Spleen (tissue), 11 donors: Measurements from ENCODE around the gene ABHD6. TPM values are rescaled to one million over a fixed set of nuclear protein-coding genes. Genes with fewer than 3 reads are reported as not detected.
"Not testable (repeated sequence)": the region's sequence is repeated elsewhere in the genome, so short reads cannot be mapped to it uniquely, and the experiment has no call there.

Source experiments
- DNase-seq: peaks from one replicate; pipeline ENCODE4 v3.0.0-alpha.2; 2020
- H3K27ac ChIP-seq, 8 donors: fragments of 200-600 bp; sonication (generic) in 7 of 8; 1 replicate in 4 of 8; 2 replicates in 4 of 8; pipeline versions ENCODE4 v1.5.0 to v1.8.0; 2016 to 2021; ENCODE audit warnings: inconsistent platforms in 4 of 8, mild to moderate bottlenecking in 4 of 8, moderate library complexity in 1 of 8
- H3K27me3 ChIP-seq, 7 donors: fragments of 200-600 bp; sonication (generic) in 6 of 7; replicated peaks in 1 of 7; 1 replicate in 4 of 7; 2 replicates in 3 of 7; pipeline versions ENCODE4 v1.5.0 to v1.8.0; 2016 to 2021; ENCODE audit warnings: inconsistent platforms in 3 of 7, mild to moderate bottlenecking in 1 of 7
- H3K36me3 ChIP-seq, 6 donors: fragments of 200-600 bp; sonication (generic) in 5 of 6; 1 replicate in 4 of 6; 2 replicates in 2 of 6; pipeline versions ENCODE4 v1.5.0 to v1.8.0; 2016 to 2021; ENCODE audit warnings: inconsistent platforms in 2 of 6
- H3K4me1 ChIP-seq, 6 donors: fragments of 200-600 bp; sonication (generic) in 5 of 6; 1 replicate in 3 of 6; 2 replicates in 3 of 6; pipeline versions ENCODE4 v1.5.0 to v1.8.0; 2016 to 2021; ENCODE audit warnings: inconsistent platforms in 3 of 6
- H3K4me3 ChIP-seq, 8 donors: fragments of 200-600 bp; sonication (generic) in 7 of 8; 1 replicate in 4 of 8; 2 replicates in 4 of 8; pipeline versions ENCODE4 v1.5.0 to v1.8.0; 2016 to 2021; ENCODE audit warnings: inconsistent platforms in 4 of 8, mild to moderate bottlenecking in 4 of 8, moderate library complexity in 2 of 8
- H3K9me3 ChIP-seq, 8 donors: fragments of 200-600 bp; sonication (generic) in 7 of 8; 1 replicate in 4 of 8; 2 replicates in 4 of 8; pipeline versions ENCODE4 v1.5.0 to v1.8.0; 2016 to 2021; ENCODE audit warnings: inconsistent platforms in 4 of 8
- CTCF ChIP-seq, 11 experiments: fragments of 200-600 bp in 7 of 11; fragments of 450-650 bp in 4 of 11; sonication (generic) in 4 of 11; IDR thresholded peaks in 8 of 11; conservative IDR thresholded peaks in 3 of 11; 1 replicate in 7 of 11; 2 replicates in 4 of 11; pipeline versions ENCODE4 v1.4.0 to v1.8.0; 2016 to 2021; ENCODE audit warnings: antibody characterized with exemption in 11 of 11, inconsistent platforms in 4 of 11, mild to moderate bottlenecking in 1 of 11
- POLR2A ChIP-seq, 3 donors: fragments of 450-650 bp; IDR thresholded peaks; one replicate each; pipeline ENCODE4 v1.5.1; 2017; ENCODE audit warnings: antibody characterized with exemption in 3 of 3, mild to moderate bottlenecking in 1 of 3
- POLR2AphosphoS5 ChIP-seq, 3 donors: sonication (generic); formaldehyde crosslinking; IDR thresholded peaks; one replicate each; pipeline ENCODE4 v1.5.1; 2017; ENCODE audit warnings: antibody characterized with exemption in 3 of 3
- WGBS, 5 donors: extraction: QIAGEN DNeasy Blood & Tissue Kit in 3 of 5; methylation state at CpG; one replicate each; pipeline versions ENCODE4 v1.1.5 to v1.1.7; 2013 to 2018; 5-methylcytosine and 5-hydroxymethylcytosine counted together
- intact Hi-C: fragments of 100-400 bp; cut with DNase I; formaldehyde crosslinking; loops from one replicate; pipeline ENCODE4 v1.15.0; 2023; ENCODE audit warnings: low total_unique reads
- polyA plus RNA-seq, 3 donors: library from polyadenylated mRNA; stranded (reverse); fragments of 200-250 nt; gene quantifications; one replicate each; pipeline ENCODE4 v1.2.1, GENCODE V29; 2013
- total RNA-seq, 7 donors: library from RNA; depleted of rRNA in 3 of 7; stranded (reverse); fragments of >200 nt in 3 of 7; fragmentation: NEBNext Ultra II Directional in 4 of 7; extraction: Animal tissue kit (Norgen Biotek cat#: 25700) in 4 of 7; gene quantifications; one replicate each; pipeline versions ENCODE4 v1.1.0 to v1.2.1, GENCODE V29; 2016 to 2021
- donor health status: healthy with polysubstance abuse.
- donor health status: DM: no; HTN: no; CAD: no; lungs with moderate emphysema.
- donor health status: DM: no; HTN: no; CAD: no.
- donor health status: Bipolar disorder and iron deficiency.
- donor health status: healthy.
- donor health status: DM: no; HTN: no; CAD: no.
- donor health status: DM: yes; HTN: yes; CAD: no.

The ABHD6 gene
- total and polyA plus RNA-seq, 10 donors = 17.2 to 79.9 (median 48.4) TPM

- H3K4me1 ChIP-seq = no peaks in the 10 kb centered on the region
- TF ChIP-seq POLR2A (IDR thresholded peaks at IDR 0.05) = no peak
- no peak for TF ChIP-seq POLR2AphosphoS5 (IDR thresholded peaks at IDR 0.05)
- TF ChIP-seq CTCF (IDR thresholded peaks at IDR 0.05 in 8 of 11, conservative IDR thresholded peaks at IDR 0.05 in 3 of 11) = no peak
- H3K4me3 ChIP-seq = no peak overlapping the region
- no peak for DNase-seq
- H3K27ac ChIP-seq = no peak overlapping the region
- no peaks in the 10 kb centered on the region for H3K9me3 ChIP-seq
- intact Hi-C loops = no loop called here
- H3K36me3 ChIP-seq = peaks cover 0 to 87% (median 39%) of the 10 kb centered on the region in 6 donors
- H3K27me3 ChIP-seq = no peaks in the 10 kb centered on the region
- WGBS, 5 donors = 75 to 91% (median 90%) methylated on average over 3 of the region's 3 CpGs
Observed at GRCh38 chr3:58261954-58262666, 24.5 kb downstream of the ABHD6 start.

- peaks cover 0 to 86% (median 34%) of the 10 kb centered on the region in 6 donors for H3K36me3 ChIP-seq
- intact Hi-C loops = no loop called here
- no peaks in the 10 kb centered on the region for H3K9me3 ChIP-seq
- peaks cover 0 to 1% (median 0%) of the 10 kb centered on the region in 6 donors for H3K4me1 ChIP-seq
- TF ChIP-seq POLR2A (IDR thresholded peaks at IDR 0.05) = no peak
- no peak for TF ChIP-seq POLR2AphosphoS5 (IDR thresholded peaks at IDR 0.05)
- TF ChIP-seq CTCF (IDR thresholded peaks at IDR 0.05 in 8 of 11, conservative IDR thresholded peaks at IDR 0.05 in 3 of 11) = no peak
- 77 to 93% (median 83%) methylated on average over 1 of the region's 1 CpG for WGBS, 5 donors
- no peaks in the 10 kb centered on the region for H3K27me3 ChIP-seq
- no peak overlapping the region for H3K27ac ChIP-seq
- no peak overlapping the region for H3K4me3 ChIP-seq
- DNase-seq = no peak
Observed at GRCh38 chr3:58266577-58266976, 29.0 kb downstream of the ABHD6 start.

- intact Hi-C loops, H3K27ac ChIP-seq, H3K4me3 ChIP-seq, H3K9me3 ChIP-seq, DNase-seq, H3K27me3 ChIP-seq: not testable (repeated sequence)
- H3K36me3 ChIP-seq = peaks cover 0 to 87% (median 33%) of the 10 kb centered on the region in 6 donors
- peaks cover 0 to 11% (median 7%) of the 10 kb centered on the region in 6 donors for H3K4me1 ChIP-seq
- 88 to 100% (median 93%) methylated on average over 1 of the region's 1 CpG for WGBS, 5 donors
Observed at GRCh38 chr3:58267543-58267942, 30.0 kb downstream of the ABHD6 start.

- Histone ChIP-seq H3K36me3 (peaks cover 0 to 91% (median 41%) of the 10 kb centered on the region in 6 donors), H3K4me3 (no peak overlapping the region), H3K4me1 (peaks cover 0 to 28% (median 16%) of the 10 kb centered on the region in 6 donors), H3K27me3 (no peaks in the 10 kb centered on the region), H3K27ac (no peak overlapping the region), H3K9me3 (no peaks in the 10 kb centered on the region)
- DNase-seq = no peak
- WGBS, 5 donors = 79 to 100% (median 95%) methylated on average over 2 of the region's 2 CpGs
- no peak for TF ChIP-seq POLR2AphosphoS5 (IDR thresholded peaks at IDR 0.05)
- TF ChIP-seq CTCF (IDR thresholded peaks at IDR 0.05 in 8 of 11, conservative IDR thresholded peaks at IDR 0.05 in 3 of 11) = no peak
- no peak for TF ChIP-seq POLR2A (IDR thresholded peaks at IDR 0.05)
- intact Hi-C loops = no loop called here
Observed at GRCh38 chr3:58269356-58269755, 31.8 kb downstream of the ABHD6 start.
